A673 (cell line): Measurements from ENCODE around the gene CREB1.

Experiments
- EZH2 ChIP-seq: fragments of 200-600 bp; sonication (generic); IDR thresholded peaks from 2 replicates; pipeline ENCODE4 v1.6.1; 2017; ENCODE audit warnings: borderline replicate concordance, low read depth, mild to moderate bottlenecking, mixed read lengths, antibody characterized with exemption, low read length; ENCODE audit not compliant: poor library complexity, severe bottlenecking
- TF ChIP-seq, protein P1 (sequence below): fragments of 300-800, 200-600 bp; sonication (generic); conservative IDR thresholded peaks from 2 replicates; pipeline ENCODE4 v1.5.1; 2017; ENCODE audit warnings: low read depth, mild to moderate bottlenecking, antibody characterized with exemption, low read length, moderate library complexity, mixed read lengths

GRCh38 chr2:207571370-207571769 lies 41.6 kb downstream of the CREB1 start:
- TF ChIP-seq, protein P1, sequence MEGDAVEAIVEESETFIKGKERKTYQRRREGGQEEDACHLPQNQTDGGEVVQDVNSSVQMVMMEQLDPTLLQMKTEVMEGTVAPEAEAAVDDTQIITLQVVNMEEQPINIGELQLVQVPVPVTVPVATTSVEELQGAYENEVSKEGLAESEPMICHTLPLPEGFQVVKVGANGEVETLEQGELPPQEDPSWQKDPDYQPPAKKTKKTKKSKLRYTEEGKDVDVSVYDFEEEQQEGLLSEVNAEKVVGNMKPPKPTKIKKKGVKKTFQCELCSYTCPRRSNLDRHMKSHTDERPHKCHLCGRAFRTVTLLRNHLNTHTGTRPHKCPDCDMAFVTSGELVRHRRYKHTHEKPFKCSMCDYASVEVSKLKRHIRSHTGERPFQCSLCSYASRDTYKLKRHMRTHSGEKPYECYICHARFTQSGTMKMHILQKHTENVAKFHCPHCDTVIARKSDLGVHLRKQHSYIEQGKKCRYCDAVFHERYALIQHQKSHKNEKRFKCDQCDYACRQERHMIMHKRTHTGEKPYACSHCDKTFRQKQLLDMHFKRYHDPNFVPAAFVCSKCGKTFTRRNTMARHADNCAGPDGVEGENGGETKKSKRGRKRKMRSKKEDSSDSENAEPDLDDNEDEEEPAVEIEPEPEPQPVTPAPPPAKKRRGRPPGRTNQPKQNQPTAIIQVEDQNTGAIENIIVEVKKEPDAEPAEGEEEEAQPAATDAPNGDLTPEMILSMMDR: no peak
- TF ChIP-seq EZH2: no peak
